H9 (cell line): ENCODE results near the gene CMTM4. TPM values are rescaled to one million over a fixed set of nuclear protein-coding genes. Genes with fewer than 3 reads are reported as not detected.

Experiments used
- DNase-seq: peaks from one replicate; pipeline ENCODE4 v3.0.0-alpha.2; 2017
- H2AFZ ChIP-seq: one replicate; pipeline ENCODE4 v1.6.1; 2013; ENCODE audit warnings: mild to moderate bottlenecking, low read length, control low read depth, moderate library complexity
- H2AK5ac ChIP-seq: 2 replicates; pipeline ENCODE4 v1.6.1; 2013; ENCODE audit warnings: low read length, control low read depth, mixed read lengths; ENCODE audit not compliant: insufficient read length
- H2BK120ac ChIP-seq: one replicate; pipeline ENCODE4 v1.6.1; 2013; ENCODE audit warnings: low read depth, mild to moderate bottlenecking, low read length, control low read depth, inconsistent platforms; ENCODE audit not compliant: poor library complexity, severe bottlenecking
- H2BK12ac ChIP-seq: 2 replicates; pipeline ENCODE4 v1.6.1; 2013; ENCODE audit warnings: low read length, control low read depth, mixed read lengths, low read depth; ENCODE audit not compliant: insufficient read length
- H2BK15ac ChIP-seq: 2 replicates; pipeline ENCODE4 v1.6.1; 2013; ENCODE audit warnings: low read depth, low read length, control low read depth
- H2BK20ac ChIP-seq: one replicate; pipeline ENCODE4 v1.6.1; 2013; ENCODE audit warnings: low read depth, mild to moderate bottlenecking, low read length, control low read depth, inconsistent platforms; ENCODE audit not compliant: poor library complexity, severe bottlenecking
- H2BK5ac ChIP-seq: 2 replicates; pipeline ENCODE4 v1.6.1; 2013; ENCODE audit warnings: low read length, control low read depth, mixed read lengths; ENCODE audit not compliant: insufficient read length
- H3K14ac ChIP-seq: 2 replicates; pipeline ENCODE4 v1.6.1; 2013; ENCODE audit warnings: low read length, control low read depth; ENCODE audit not compliant: insufficient read depth
- H3K18ac ChIP-seq: 2 replicates; pipeline ENCODE4 v1.6.1; 2013; ENCODE audit warnings: low read depth, mild to moderate bottlenecking, mixed read lengths, low read length, control low read depth; ENCODE audit not compliant: insufficient read length
- H3K23ac ChIP-seq: 2 replicates; pipeline ENCODE4 v1.6.1; 2013; ENCODE audit warnings: low read length, control low read depth, mixed read lengths, low read depth; ENCODE audit not compliant: insufficient read length
- H3K23me2 ChIP-seq: 2 replicates; pipeline ENCODE4 v1.6.1; 2013; ENCODE audit warnings: low read depth, mild to moderate bottlenecking, mixed read lengths, low read length, control low read depth; ENCODE audit not compliant: insufficient read length, poor library complexity, severe bottlenecking
- H3K27ac ChIP-seq: 2 replicates; pipeline ENCODE4 v1.5.1; 2013; ENCODE audit warnings: low read length, control low read depth, mixed read lengths, low read depth; ENCODE audit not compliant: insufficient read length
- H3K27me3 ChIP-seq: 2 replicates; pipeline ENCODE4 v1.6.1; 2013; ENCODE audit warnings: low read length, control low read depth, inconsistent platforms; ENCODE audit not compliant: insufficient read depth
- H3K4ac ChIP-seq: 2 replicates; pipeline ENCODE4 v1.6.1; 2013; ENCODE audit warnings: low read depth, mild to moderate bottlenecking, control low read depth, inconsistent platforms, low read length, moderate library complexity
- H3K4me1 ChIP-seq: 2 replicates; pipeline ENCODE4 v1.6.1; 2013; ENCODE audit warnings: low read length, control low read depth, inconsistent platforms; ENCODE audit not compliant: insufficient read depth
- H3K4me2 ChIP-seq: 2 replicates; pipeline ENCODE4 v1.6.1; 2013; ENCODE audit warnings: low read length, control low read depth, mixed read lengths; ENCODE audit not compliant: insufficient read length, insufficient read depth
- H3K56ac ChIP-seq: 2 replicates; pipeline ENCODE4 v1.6.1; 2013; ENCODE audit warnings: low read depth, mild to moderate bottlenecking, mixed read lengths, low read length, control low read depth; ENCODE audit not compliant: insufficient read length
- H3K79me1 ChIP-seq: 2 replicates; pipeline ENCODE4 v1.6.1; 2013; ENCODE audit warnings: low read depth, mild to moderate bottlenecking, moderate library complexity, low read length, control low read depth, inconsistent platforms; ENCODE audit not compliant: insufficient read depth, poor library complexity, severe bottlenecking
- H3K79me2 ChIP-seq: 2 replicates; pipeline ENCODE4 v1.6.1; 2013; ENCODE audit warnings: low read length, control low read depth, inconsistent platforms; ENCODE audit not compliant: insufficient read depth
- H3K9ac ChIP-seq: 2 replicates; pipeline ENCODE4 v1.6.1; 2013; ENCODE audit warnings: low read length, control low read depth, mixed read lengths; ENCODE audit not compliant: insufficient read length; ENCODE audit errors: extremely low read depth
- H3K9me3 ChIP-seq: one replicate; pipeline ENCODE4 v1.6.1; 2013; ENCODE audit warnings: low read depth, low read length, inconsistent platforms; ENCODE audit not compliant: control insufficient read depth
- H3T11ph ChIP-seq: one replicate; pipeline ENCODE4 v1.6.1; 2013; ENCODE audit warnings: mild to moderate bottlenecking, low read length, control low read depth, inconsistent platforms
- H4K20me1 ChIP-seq: one replicate; pipeline ENCODE4 v1.6.1; 2013; ENCODE audit not compliant: control insufficient read depth, insufficient read length, insufficient read depth
- H4K5ac ChIP-seq: 2 replicates; pipeline ENCODE4 v1.6.1; 2013; ENCODE audit warnings: low read depth, mild to moderate bottlenecking, mixed read lengths, low read length, control low read depth; ENCODE audit not compliant: insufficient read length
- H4K8ac ChIP-seq: replicated peaks from 2 replicates; pipeline ENCODE4 v1.6.1; 2013; ENCODE audit warnings: low read length, control low read depth, mixed read lengths, low read depth; ENCODE audit not compliant: insufficient read length
- H4K91ac ChIP-seq: 2 replicates; pipeline ENCODE4 v1.6.1; 2013; ENCODE audit warnings: low read depth, mild to moderate bottlenecking, moderate library complexity, mixed read lengths, low read length, control low read depth; ENCODE audit not compliant: insufficient read length
- H3K27ac Mint-ChIP-seq, 3 experiments: 2 replicates in 2 of 3; 3 replicates in 1 of 3; pipeline ENCODE4 v1.8.0; 2020 to 2021; ENCODE audit warnings: mixed read lengths in 3 of 3, mild to moderate bottlenecking in 1 of 3, moderate library complexity in 1 of 3
- H3K27me3 Mint-ChIP-seq: 2 replicates; pipeline ENCODE4 v1.8.0; 2021; ENCODE audit warnings: low read depth, mild to moderate bottlenecking, moderate library complexity, mixed read lengths
- H3K36me3 Mint-ChIP-seq, 3 experiments: 2 replicates in 2 of 3; 3 replicates in 1 of 3; pipeline ENCODE4 v1.8.0; 2020 to 2021; ENCODE audit warnings: low read depth in 3 of 3, mixed read lengths in 3 of 3; ENCODE audit not compliant: insufficient read depth in 1 of 3
- H3K4me1 Mint-ChIP-seq, 2 experiments: 2 replicates each; pipeline ENCODE4 v1.8.0; 2020; ENCODE audit warnings: mixed read lengths in 2 of 2
- H3K4me3 Mint-ChIP-seq, 2 experiments: 2 replicates in 1 of 2; 3 replicates in 1 of 2; pipeline ENCODE4 v1.8.0; 2020 to 2021; ENCODE audit warnings: mild to moderate bottlenecking in 2 of 2, mixed read lengths in 2 of 2, moderate library complexity in 1 of 2
- H3K9me3 Mint-ChIP-seq, 2 experiments: 2 replicates in 1 of 2; 3 replicates in 1 of 2; pipeline ENCODE4 v1.8.0; 2020; ENCODE audit warnings: mild to moderate bottlenecking in 2 of 2, mixed read lengths in 2 of 2, moderate library complexity in 1 of 2
- CTCF ChIP-seq: fragments of 200-600 bp; sonication (generic); conservative IDR thresholded peaks from 3 replicates; pipeline ENCODE4 v1.8.0; 2021; ENCODE audit warnings: antibody characterized with exemption, mild to moderate bottlenecking
- WGBS: extraction: QIAGEN DNeasy Blood & Tissue Kit; methylation state at CpG from one replicate; pipeline ENCODE4 v1.1.7; 2013; ENCODE audit warnings: missing lambda C conversion rate, low lambda C conversion rate, mixed read lengths; ENCODE audit not compliant: insufficient read length; ENCODE audit errors: extremely low coverage; 5-methylcytosine and 5-hydroxymethylcytosine counted together
- total RNA-seq: library from RNA; stranded (reverse); gene quantifications from 2 replicates; pipeline ENCODE4 v1.2.1, GENCODE V29; 2021

CMTM4 gene
- total RNA-seq, 1 experiment from 2014 or later = 40.5 TPM

- no CpG with 5 or more reads among the region's 1 CpG for WGBS
- Histone ChIP-seq H2AFZ (no peak overlapping the region), H2BK120ac (no peak overlapping the region), H3K14ac (no peak overlapping the region), H3K4me1 (no peaks in the 10 kb centered on the region), H3K9ac (no peak overlapping the region), H3K9me3 (no peaks in the 10 kb centered on the region), H3K23ac (no peak overlapping the region), H4K91ac (no peak overlapping the region), H3T11ph (no peak overlapping the region), H2AK5ac (no peak overlapping the region), H3K23me2 (no peaks in the 10 kb centered on the region), H2BK20ac (no peak overlapping the region), H3K79me2 (no peaks in the 10 kb centered on the region), H3K4ac (no peak overlapping the region), H3K56ac (no peak overlapping the region), H4K5ac (no peak overlapping the region), H3K4me2 (no peak overlapping the region), H2BK12ac (no peak overlapping the region), H4K20me1 (no peaks in the 10 kb centered on the region), H3K18ac (no peak overlapping the region), H3K27ac (no peak overlapping the region), H3K27me3 (no peaks in the 10 kb centered on the region), H3K79me1 (no peaks in the 10 kb centered on the region), H2BK15ac (no peak overlapping the region), H2BK5ac (no peak overlapping the region), H4K8ac (no peak overlapping the region)
- H3K4me3 Mint-ChIP-seq = no peak overlapping the region
- DNase-seq = no peak
- no peaks in the 10 kb centered on the region for H3K9me3 Mint-ChIP-seq
- H3K4me1 Mint-ChIP-seq = peaks cover 0 to 3% of the 10 kb centered on the region in 2 experiments; a peak in 1 of 4 replicates
- no peak for TF ChIP-seq CTCF
- no peaks in the 10 kb centered on the region; the same call in 1 of the 2 replicates for H3K27me3 Mint-ChIP-seq
- H3K27ac Mint-ChIP-seq = no peak overlapping the region
- H3K36me3 Mint-ChIP-seq = peaks cover 3 to 12% (median 11%) of the 10 kb centered on the region in 3 experiments; a peak in 5 of 7 replicates
These were observed 127.4 kb downstream of the CMTM4 start for GRCh38 chr16:66569131-66569530.
